OCI-LY1 (cell line): ENCODE results near the gene SPEM1.

Source experiments
- H2AFZ ChIP-seq: fragments of 200-600 bp; sonication (generic), shearing (Covaris generic); 2 replicates; pipeline ENCODE4 v1.6.0; 2014; ENCODE audit warnings: antibody characterized with exemption, mild to moderate bottlenecking, low read length
- H3F3A ChIP-seq: fragments of 200-600 bp; sonication (generic), shearing (Covaris generic); 2 replicates; pipeline ENCODE4 v1.6.0; 2014; ENCODE audit warnings: mild to moderate bottlenecking, antibody characterized with exemption, low read length, moderate library complexity; ENCODE audit not compliant: insufficient read depth
- H3K27ac ChIP-seq: fragments of 200-600 bp; sonication (generic); 2 replicates; pipeline ENCODE4 v1.5.1; 2014; ENCODE audit warnings: low read length, mixed run types, mild to moderate bottlenecking, low read depth; ENCODE audit not compliant: poor library complexity, severe bottlenecking
- H3K27me3 ChIP-seq: fragments of 200-600 bp; sonication (generic); 2 replicates; pipeline ENCODE4 v1.6.0; 2014; ENCODE audit warnings: antibody characterized with exemption, mild to moderate bottlenecking, low read length, moderate library complexity; ENCODE audit not compliant: insufficient read depth
- H3K36me3 ChIP-seq: fragments of 200-600 bp; sonication (generic); 2 replicates; pipeline ENCODE4 v1.6.1; 2014; ENCODE audit warnings: mild to moderate bottlenecking, antibody characterized with exemption, low read length, moderate library complexity, mixed read lengths; ENCODE audit not compliant: insufficient read depth
- H3K4me1 ChIP-seq: fragments of 200-600 bp; sonication (generic); 2 replicates; pipeline ENCODE4 v1.5.1; 2014; ENCODE audit warnings: mild to moderate bottlenecking, low read length, moderate library complexity; ENCODE audit not compliant: insufficient read depth, severe bottlenecking
- H3K4me2 ChIP-seq: fragments of 200-600 bp; sonication (generic), shearing (Covaris generic); 2 replicates; pipeline ENCODE4 v1.6.1; 2014; ENCODE audit warnings: low read length
- H3K4me3 ChIP-seq: fragments of 200-600 bp; sonication (generic); 2 replicates; pipeline ENCODE4 v1.5.1; 2014; ENCODE audit warnings: low read length, low read depth, mild to moderate bottlenecking, mixed read lengths; ENCODE audit not compliant: poor library complexity, severe bottlenecking
- H3K79me2 ChIP-seq: fragments of 200-600 bp; shearing (Covaris generic); 2 replicates; pipeline ENCODE4 v1.6.1; 2016; ENCODE audit warnings: mixed run types, low read length, mixed read lengths; ENCODE audit not compliant: insufficient read depth
- H3K9ac ChIP-seq: fragments of 200-600 bp; sonication (generic), shearing (Covaris generic); 2 replicates; pipeline ENCODE4 v1.6.1; 2014; ENCODE audit warnings: mild to moderate bottlenecking, low read length, mixed read lengths
- H3K9me2 ChIP-seq: fragments of 200-600 bp; sonication (generic), shearing (Covaris generic); 2 replicates; pipeline ENCODE4 v1.6.1; 2014; ENCODE audit warnings: low read depth, mild to moderate bottlenecking, low read length, mixed read lengths
- H3K9me3 ChIP-seq: fragments of 200-600 bp; shearing (Covaris generic); 2 replicates; pipeline ENCODE4 v1.6.1; 2014; ENCODE audit warnings: low read length, mixed read lengths
- H4K20me1 ChIP-seq: fragments of 200-600 bp; sonication (generic), shearing (Covaris generic); 2 replicates; pipeline ENCODE4 v1.6.0; 2016; ENCODE audit warnings: mild to moderate bottlenecking, low read length; ENCODE audit not compliant: insufficient read depth
- CTCF ChIP-seq: fragments of 200-600 bp; sonication (generic), shearing (Covaris generic); IDR thresholded peaks from 2 replicates; pipeline ENCODE4 v1.5.1; 2017; ENCODE audit warnings: mild to moderate bottlenecking, antibody characterized with exemption, low read length, moderate library complexity, mixed read lengths
- EZH2 ChIP-seq: fragments of 200-600 bp; sonication (generic), shearing (Covaris generic); IDR thresholded peaks from 2 replicates; pipeline ENCODE4 v1.8.0; 2017; ENCODE audit warnings: borderline replicate concordance, mixed run types, mild to moderate bottlenecking, antibody characterized with exemption, low read length, moderate library complexity, mixed read lengths

Gene SPEM1

GRCh38 chr17:7460850-7461660 lies 40.9 kb downstream of the SPEM1 start:
- Histone ChIP-seq H3K9me2 (no peaks in the 10 kb centered on the region), H3K27me3 (no peaks in the 10 kb centered on the region), H3K4me1 (peaks cover 15% of the 10 kb centered on the region), H3K4me3 (no peak overlapping the region), H4K20me1 (no peaks in the 10 kb centered on the region), H3K79me2 (no peaks in the 10 kb centered on the region), H3K27ac (no peak overlapping the region), H3K9ac (no peak overlapping the region), H3K4me2 (no peak overlapping the region), H3K9me3 (no peaks in the 10 kb centered on the region), H2AFZ (no peak overlapping the region), H3K36me3 (peaks cover 31% of the 10 kb centered on the region), H3F3A (no peaks in the 10 kb centered on the region)
- no peak for TF ChIP-seq EZH2
- no peak for TF ChIP-seq CTCF

- no peak overlapping the region for H3K4me2 ChIP-seq
- no peaks in the 10 kb centered on the region for H4K20me1 ChIP-seq
- no peak for TF ChIP-seq EZH2
- TF ChIP-seq CTCF, result no peak
- peaks cover 14% of the 10 kb centered on the region for H3K4me1 ChIP-seq
- no peaks in the 10 kb centered on the region for H3F3A ChIP-seq
- H3K9me2 ChIP-seq, result no peaks in the 10 kb centered on the region
- no peak overlapping the region for H2AFZ ChIP-seq
- H3K27me3 ChIP-seq, result no peaks in the 10 kb centered on the region
- no peaks in the 10 kb centered on the region for H3K9me3 ChIP-seq
- no peak overlapping the region for H3K4me3 ChIP-seq
- H3K27ac ChIP-seq, result no peak overlapping the region
- H3K36me3 ChIP-seq, result peaks cover 37% of the 10 kb centered on the region
- H3K9ac ChIP-seq, result no peak overlapping the region
- no peaks in the 10 kb centered on the region for H3K79me2 ChIP-seq
These were observed 42.6 kb downstream of the SPEM1 start for GRCh38 chr17:7462474-7463371.

- Histone ChIP-seq H3K4me3 (no peak overlapping the region), H3K79me2 (no peaks in the 10 kb centered on the region), H3F3A (no peaks in the 10 kb centered on the region), H2AFZ (no peak overlapping the region), H3K4me1 (peaks cover 20% of the 10 kb centered on the region), H3K9me2 (no peaks in the 10 kb centered on the region), H3K36me3 (peaks cover 37% of the 10 kb centered on the region), H3K9me3 (no peaks in the 10 kb centered on the region), H3K27me3 (no peaks in the 10 kb centered on the region), H3K27ac (no peak overlapping the region), H3K9ac (no peak overlapping the region), H3K4me2 (no peak overlapping the region), H4K20me1 (no peaks in the 10 kb centered on the region)
- TF ChIP-seq CTCF (no peak), EZH2 (no peak)
These were observed 43.3 kb downstream of the SPEM1 start for GRCh38 chr17:7463372-7463846.
